Activated T-cell treated with anti-CD3 and anti-CD28 coated beads, Interleukin-2, amount 50 U/mL, for 72 hours (primary cell): ENCODE measurements around the gene CNIH4. TPM values are rescaled to one million over a fixed set of nuclear protein-coding genes. Genes with fewer than 3 reads are reported as not detected.
"Not testable (repeated sequence)": the region's sequence is repeated elsewhere in the genome, so short reads cannot be mapped to it uniquely, and the experiment has no call there.

ENCODE experiments used
- ATAC-seq, 2 donors: fragments of 150-1000 bp; cut with Tn5 transposase; replicated peaks in 1 of 2; 2 replicates each; pipeline ENCODE4 v1.10.0; 2021; ENCODE audit warnings: moderate library complexity in 2 of 2, mild to moderate bottlenecking in 1 of 2
- DNase-seq, 2 donors: peaks; one replicate each; pipeline ENCODE4 v3.0.0; 2021 to 2022; ENCODE audit warnings: mixed read lengths in 1 of 2
- H3K27ac Mint-ChIP-seq: one replicate; pipeline ENCODE4 v1.8.0; 2022; ENCODE audit warnings: mild to moderate bottlenecking, moderate library complexity, mixed read lengths
- H3K27me3 Mint-ChIP-seq: one replicate; pipeline ENCODE4 v1.8.0; 2022; ENCODE audit warnings: low read depth, mixed read lengths
- H3K36me3 Mint-ChIP-seq, 2 donors: one replicate each; pipeline ENCODE4 v1.8.0; 2022; ENCODE audit warnings: mixed read lengths in 2 of 2, mild to moderate bottlenecking in 1 of 2; ENCODE audit not compliant: insufficient read depth in 2 of 2
- H3K4me1 Mint-ChIP-seq: one replicate; pipeline ENCODE4 v1.8.0; 2022; ENCODE audit warnings: low read depth, mixed read lengths
- H3K4me3 Mint-ChIP-seq, 2 donors: one replicate each; pipeline ENCODE4 v1.8.0; 2022; ENCODE audit warnings: mild to moderate bottlenecking in 2 of 2, mixed read lengths in 2 of 2, moderate library complexity in 2 of 2
- H3K9me3 Mint-ChIP-seq, 2 donors: one replicate each; pipeline ENCODE4 v1.8.0; 2022; ENCODE audit warnings: mixed read lengths in 2 of 2
- total RNA-seq, 2 donors: library from RNA; stranded (reverse); gene quantifications; one replicate each; pipeline ENCODE4 v1.2.3, GENCODE V29; 2022

CNIH4 gene
- total RNA-seq: 10 to 100 TPM; 50.3 to 55.3 TPM

DNA sequence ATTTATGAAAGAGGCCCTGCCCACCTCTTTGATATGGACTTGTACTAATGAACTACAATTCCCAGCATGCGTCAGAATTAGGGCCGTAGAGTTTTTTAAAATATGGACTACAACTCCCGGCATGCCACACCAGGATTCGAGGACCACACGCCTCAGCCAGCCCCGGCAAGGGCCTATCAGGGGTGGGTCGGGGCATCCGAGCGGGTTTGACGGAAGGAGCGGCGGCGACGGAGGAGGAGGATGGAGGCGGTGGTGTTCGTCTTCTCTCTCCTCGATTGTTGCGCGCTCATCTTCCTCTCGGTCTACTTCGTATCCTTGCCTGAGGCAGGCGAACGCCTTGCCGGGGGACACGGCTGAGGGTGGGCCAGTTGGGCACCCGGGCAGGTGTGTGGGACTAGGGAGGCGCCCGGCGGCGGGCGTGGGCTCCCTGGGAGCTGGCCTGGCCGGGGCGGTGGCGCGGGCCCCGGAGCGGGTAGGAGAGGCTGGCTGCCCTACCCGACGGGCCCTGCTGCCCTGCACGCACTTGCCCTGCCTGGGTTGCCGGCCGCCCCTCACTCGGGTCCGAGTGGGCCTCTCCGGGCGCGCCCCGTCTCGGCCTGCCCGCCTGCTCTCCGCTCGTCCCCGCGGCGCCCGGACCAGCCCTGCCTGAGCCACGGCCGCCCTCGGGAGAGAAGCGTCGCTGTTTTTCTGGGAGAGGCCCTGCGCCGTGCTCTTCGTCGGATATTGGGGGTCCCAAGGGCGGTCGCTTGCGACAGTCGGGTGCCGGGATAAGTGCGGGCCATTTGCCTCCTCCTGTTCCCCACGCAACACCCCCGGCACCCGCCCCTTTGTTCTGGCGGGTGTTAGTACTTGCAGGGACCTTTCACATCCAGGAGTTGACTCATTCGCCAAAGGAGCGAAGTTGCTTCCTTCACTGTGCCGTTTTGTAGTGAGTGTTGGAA lies at the start of gene CNIH4:
Gene CNIH4 (plus strand): TSS at position 195 of the 941 bp plus-strand sequence. CDS start 46 bp downstream, at position 241.
- H3K4me3 Mint-ChIP-seq: peak within 1 kb of the TSS; percentile 97 to 99
- no peaks in the 10 kb centered on the region for H3K9me3 Mint-ChIP-seq
- DNase-seq: peak; percentile 91 to 95
- no peaks in the 10 kb centered on the region for H3K27me3 Mint-ChIP-seq
- peak within 1 kb of the TSS; percentile 97 for H3K27ac Mint-ChIP-seq
- ATAC-seq: peak; percentile 99 to 100
- peaks cover 6 to 7% of the 10 kb centered on the region in 2 donors for H3K36me3 Mint-ChIP-seq
- H3K4me1 Mint-ChIP-seq: peaks cover 47% of the 10 kb centered on the region

DNA sequence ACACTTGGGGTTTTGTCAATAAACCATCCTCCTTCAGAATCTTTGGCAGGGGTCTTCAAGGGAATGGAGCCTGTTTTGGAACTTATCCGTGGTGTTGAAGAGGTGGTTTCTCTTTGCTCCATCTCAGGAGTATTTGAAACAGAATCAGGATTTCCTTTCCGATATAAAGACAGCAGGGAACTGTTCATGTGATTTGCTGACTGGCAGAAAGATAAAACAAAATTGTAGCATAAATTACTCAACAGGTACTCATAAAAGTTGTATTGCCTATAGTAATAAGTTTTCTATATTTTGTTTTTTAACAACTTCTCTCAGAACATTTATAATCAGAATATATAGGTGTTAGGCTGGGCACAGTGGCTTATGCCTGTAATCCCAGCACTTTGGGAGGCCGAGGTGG lies 48.6 kb upstream of the CNIH4 start:
- ATAC-seq: no peak
- Mint-ChIP-seq H3K4me1 (no peaks in the 10 kb centered on the region), H3K4me3 (no peak overlapping the region), H3K36me3 (peaks cover 6 to 19% of the 10 kb centered on the region in 2 donors), H3K9me3 (no peaks in the 10 kb centered on the region), H3K27ac (no peak overlapping the region), H3K27me3 (no peaks in the 10 kb centered on the region)
- no peak for DNase-seq

DNA sequence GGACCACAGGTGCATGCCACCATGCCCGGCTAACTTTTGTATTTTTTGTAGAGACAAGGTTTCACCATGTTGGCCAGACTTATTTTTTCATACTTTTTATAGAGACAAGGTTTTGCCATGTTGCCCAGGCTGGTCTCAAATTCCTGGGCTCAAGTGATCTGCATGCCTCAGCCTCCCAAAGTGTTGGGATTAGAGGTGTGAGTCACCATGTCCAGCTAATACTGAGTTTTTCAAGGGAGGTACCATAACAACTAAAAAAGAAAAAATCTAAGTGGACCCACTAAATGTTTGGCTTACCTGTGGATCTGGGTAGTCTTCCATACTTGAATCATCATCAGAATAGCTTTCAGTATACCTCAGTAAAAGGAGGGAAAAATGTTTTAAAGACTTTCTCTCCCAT lies 45.2 kb upstream of the CNIH4 start:
- H3K4me1 Mint-ChIP-seq, H3K27me3 Mint-ChIP-seq, H3K9me3 Mint-ChIP-seq, H3K27ac Mint-ChIP-seq, H3K36me3 Mint-ChIP-seq, ATAC-seq, DNase-seq, H3K4me3 Mint-ChIP-seq: not testable (repeated sequence)

- Mint-ChIP-seq H3K4me3 (no peak overlapping the region), H3K4me1 (no peaks in the 10 kb centered on the region), H3K27ac (no peak overlapping the region), H3K36me3 (peaks cover 0 to 7% of the 10 kb centered on the region in 2 donors), H3K27me3 (no peaks in the 10 kb centered on the region), H3K9me3 (no peaks in the 10 kb centered on the region)
- ATAC-seq: no peak
- no peak for DNase-seq
These were observed 44.7 kb upstream of the CNIH4 start for GRCh38 chr1:224312025-224312424.

DNA sequence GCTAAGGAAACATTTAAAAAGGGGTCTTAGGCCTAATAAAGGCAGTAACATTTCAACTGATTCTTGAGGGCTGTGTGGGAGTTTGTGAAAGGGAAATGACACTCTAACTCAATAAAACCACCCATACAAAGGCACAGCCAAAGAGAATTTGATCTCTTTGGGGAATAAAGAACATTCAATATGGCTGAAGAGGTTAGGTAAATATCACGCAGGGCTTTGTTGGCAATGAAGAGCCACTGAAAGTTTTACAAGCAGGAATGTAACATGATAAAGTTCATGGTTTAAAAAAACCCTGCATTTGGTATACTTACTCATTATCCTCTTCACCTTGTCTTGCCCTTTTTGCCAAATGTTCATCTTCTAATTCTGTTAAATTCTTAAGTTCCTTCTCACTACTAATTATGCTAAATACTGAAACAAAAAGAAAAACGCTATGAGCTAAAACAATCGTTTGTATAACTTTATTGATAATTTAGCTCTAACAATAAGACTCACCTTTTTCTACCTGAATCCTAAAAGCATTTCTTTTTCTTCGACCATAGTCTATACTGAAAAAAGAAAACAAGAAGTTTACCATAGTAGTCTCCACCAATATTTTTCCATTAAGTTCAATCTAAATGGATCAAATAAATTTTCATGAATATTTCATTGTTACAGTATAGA lies 39.2 kb upstream of the CNIH4 start:
- peak overlapping the region; percentile 63 for H3K27ac Mint-ChIP-seq
- ATAC-seq: no peak

GRCh38 chr1:224321706-224322105 lies 35.0 kb upstream of the CNIH4 start:
- DNase-seq: no peak
- no peak for ATAC-seq
- Mint-ChIP-seq H3K27me3 (no peaks in the 10 kb centered on the region), H3K4me1 (peaks cover 15% of the 10 kb centered on the region), H3K9me3 (no peaks in the 10 kb centered on the region), H3K27ac (peak overlapping the region; percentile 39), H3K4me3 (no peak overlapping the region), H3K36me3 (peaks cover 0 to 3% of the 10 kb centered on the region in 2 donors)

More for the DNA sequence above, 39.2 kb upstream of the CNIH4 start:
- peaks cover 8% of the 10 kb centered on the region for H3K4me1 Mint-ChIP-seq
- DNase-seq: no peak
- peaks cover 0 to 3% of the 10 kb centered on the region in 2 donors for H3K36me3 Mint-ChIP-seq
- no peaks in the 10 kb centered on the region for H3K9me3 Mint-ChIP-seq
- no peak overlapping the region for H3K4me3 Mint-ChIP-seq
- H3K27me3 Mint-ChIP-seq: no peaks in the 10 kb centered on the region

GRCh38 chr1:224325959-224326358 lies 30.7 kb upstream of the CNIH4 start:
- peaks cover 46% of the 10 kb centered on the region for H3K4me1 Mint-ChIP-seq

DNA sequence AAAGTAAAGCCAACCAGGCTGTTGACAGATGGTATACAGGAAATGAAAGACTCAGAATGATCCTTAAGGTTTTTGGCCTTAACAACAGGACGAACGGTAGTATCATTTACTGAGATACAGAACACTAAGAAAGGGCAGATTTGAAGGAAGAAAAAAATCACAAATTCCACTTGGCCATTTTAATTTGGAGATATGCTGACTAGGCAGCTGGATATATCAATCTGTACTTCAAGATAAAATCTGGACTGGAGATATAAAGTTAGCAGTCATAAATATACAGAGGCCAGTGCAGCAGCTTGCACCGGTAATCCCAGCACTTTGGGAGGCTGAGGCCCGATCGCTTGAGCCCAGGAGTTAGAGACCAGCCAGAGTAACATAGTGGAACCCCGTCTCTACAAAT lies 28.0 kb upstream of the CNIH4 start:
- DNase-seq (no peak), ATAC-seq (no peak)
- peak overlapping the region; percentile 88 to 95 for H3K4me3 Mint-ChIP-seq
- H3K9me3 Mint-ChIP-seq: no peaks in the 10 kb centered on the region
- H3K27me3 Mint-ChIP-seq: no peaks in the 10 kb centered on the region
- peaks cover 0 to 2% of the 10 kb centered on the region in 2 donors for H3K36me3 Mint-ChIP-seq
- H3K4me1 Mint-ChIP-seq: peaks cover 46% of the 10 kb centered on the region
- peak overlapping the region; percentile 76 for H3K27ac Mint-ChIP-seq

More at GRCh38 chr1:224325959-224326358, 30.7 kb upstream of the CNIH4 start:
- Mint-ChIP-seq H3K27ac (no peak overlapping the region), H3K9me3 (no peaks in the 10 kb centered on the region), H3K4me3 (no peak overlapping the region), H3K36me3 (peaks cover 2 to 3% of the 10 kb centered on the region in 2 donors), H3K27me3 (no peaks in the 10 kb centered on the region)
- ATAC-seq (no peak), DNase-seq (no peak)

DNA sequence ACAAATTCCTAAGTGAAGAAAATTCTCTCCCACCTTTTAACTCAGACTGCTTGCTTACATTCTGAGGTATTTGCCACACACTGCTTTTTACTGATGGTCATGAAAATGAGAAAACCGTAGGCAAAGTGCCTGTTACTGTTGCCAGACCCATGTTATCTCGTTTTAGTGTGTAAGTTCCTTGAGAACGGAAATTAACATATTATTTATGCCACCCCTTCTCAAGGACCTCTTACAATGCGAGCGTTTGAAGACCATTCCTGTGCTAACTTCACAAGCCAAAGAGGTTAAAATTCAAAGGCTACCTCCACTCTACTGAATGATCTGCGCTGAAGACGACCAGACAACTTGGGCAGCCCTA lies 27.2 kb upstream of the CNIH4 start:
- Mint-ChIP-seq H3K36me3 (peaks cover 0 to 2% of the 10 kb centered on the region in 2 donors), H3K4me3 (peak overlapping the region; percentile 91 to 95), H3K9me3 (no peaks in the 10 kb centered on the region), H3K27me3 (no peaks in the 10 kb centered on the region), H3K4me1 (peaks cover 54% of the 10 kb centered on the region), H3K27ac (peak overlapping the region; percentile 99)
- no peak for DNase-seq
- no peak for ATAC-seq

DNA sequence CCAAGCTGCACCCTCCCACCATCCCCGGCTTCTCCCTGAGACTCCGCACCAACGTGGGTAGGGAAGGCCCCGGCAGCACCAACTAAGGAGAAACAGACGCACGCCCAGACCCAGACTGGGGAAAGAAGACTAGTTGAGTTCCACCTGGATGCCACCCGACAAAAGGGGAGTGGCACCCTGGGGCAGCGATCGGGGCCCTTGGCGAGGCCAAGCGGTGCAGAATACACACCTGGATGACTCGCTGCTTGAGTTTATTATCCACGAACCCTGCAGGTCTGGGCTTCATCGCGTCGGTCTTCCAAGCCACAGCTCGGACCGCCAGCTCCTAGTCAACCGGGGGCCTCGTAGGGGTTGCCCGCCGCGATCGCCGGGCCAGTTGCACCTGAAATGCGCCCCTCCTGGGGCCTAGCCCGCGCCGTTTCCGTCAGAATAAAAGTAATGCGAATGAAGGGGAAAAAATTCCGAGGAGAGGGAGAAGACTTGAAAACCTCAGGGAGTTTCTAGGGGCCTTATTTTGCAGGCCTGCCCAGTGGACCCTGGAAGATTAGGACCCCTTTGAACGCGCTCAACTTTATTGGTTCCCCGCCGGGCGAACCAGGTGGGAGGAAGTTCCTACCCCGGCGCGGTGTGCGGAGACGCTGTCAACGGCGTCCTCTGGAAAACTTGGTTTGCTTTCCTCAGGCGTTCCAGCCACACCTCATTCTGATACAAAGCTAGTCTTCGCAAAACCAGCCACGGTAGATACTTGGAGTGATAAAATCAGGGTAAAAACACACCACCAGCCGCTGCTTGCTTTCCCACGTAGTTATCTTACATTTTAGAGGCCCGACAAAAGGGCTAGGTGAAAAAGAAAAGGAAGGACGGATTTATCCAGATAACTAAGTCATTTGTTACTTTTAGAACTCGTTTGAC lies 26.6 kb upstream of the CNIH4 start, which contains the start of gene NVL:
Gene NVL (minus strand): TSS at position 331 of the 912 bp plus-strand sequence. CDS start 45 bp downstream, at position 286.
- H3K4me1 Mint-ChIP-seq: peaks cover 60% of the 10 kb centered on the region
- ATAC-seq (peak; percentile 86 to 88), DNase-seq (peak; percentile 84 to 85)
- H3K9me3 Mint-ChIP-seq: no peaks in the 10 kb centered on the region
- H3K27me3 Mint-ChIP-seq: no peaks in the 10 kb centered on the region
- H3K4me3 Mint-ChIP-seq: peak within 1 kb of the TSS; percentile 91 to 95
- H3K27ac Mint-ChIP-seq: peak within 1 kb of the TSS; percentile 99
- peaks cover 0 to 2% of the 10 kb centered on the region in 2 donors for H3K36me3 Mint-ChIP-seq

DNA sequence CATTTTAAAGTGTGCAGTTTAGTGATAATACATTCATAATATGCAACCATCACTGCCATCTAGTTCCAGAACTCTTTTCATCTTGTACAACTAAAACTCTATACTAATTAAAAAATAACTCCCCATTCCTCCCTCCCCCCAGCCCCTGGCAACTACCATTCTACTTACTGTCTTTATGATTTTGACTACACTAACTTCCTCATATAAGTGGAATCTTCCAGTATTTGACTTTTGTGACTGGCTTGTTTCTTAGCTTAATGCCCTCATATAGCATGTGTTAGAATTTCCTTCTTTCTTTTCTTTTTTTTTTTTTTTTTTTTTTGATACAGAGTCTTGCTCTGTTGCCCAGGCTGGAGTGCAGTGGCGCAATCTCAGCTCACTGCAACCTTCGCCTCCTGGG lies 25.4 kb upstream of the CNIH4 start:
- Mint-ChIP-seq H3K4me3 (peak overlapping the region; percentile 91 to 95), H3K4me1 (peaks cover 61% of the 10 kb centered on the region), H3K27ac (peak overlapping the region; percentile 54), H3K27me3 (no peaks in the 10 kb centered on the region), H3K36me3 (peaks cover 0 to 2% of the 10 kb centered on the region in 2 donors), H3K9me3 (no peaks in the 10 kb centered on the region)
- ATAC-seq (no peak), DNase-seq (no peak)

GRCh38 chr1:224331824-224332223 lies 24.9 kb upstream of the CNIH4 start:
- ATAC-seq (no peak), DNase-seq (no peak)
- Mint-ChIP-seq H3K27me3 (no peaks in the 10 kb centered on the region), H3K27ac (no peak overlapping the region), H3K4me1 (peaks cover 59% of the 10 kb centered on the region), H3K36me3 (peaks cover 0 to 2% of the 10 kb centered on the region in 2 donors), H3K9me3 (no peaks in the 10 kb centered on the region), H3K4me3 (no peak overlapping the region)
